RWPE2 (cell line): Measurements from ENCODE around the gene DDA1.
"Not testable (repeated sequence)": the region's sequence is repeated elsewhere in the genome, so short reads cannot be mapped to it uniquely, and the experiment has no call there.

Experiments used
- ATAC-seq: fragments of 200-7000 bp; cut with Tn5 transposase; 3 replicates; pipeline ENCODE4 v1.9.1; 2021; ENCODE audit warnings: low read depth
- DNase-seq: peaks from one replicate; pipeline ENCODE4 v3.0.0-alpha.2; 2020; ENCODE audit warnings: low spot score
- H3K27ac ChIP-seq: fragments of 450-650 bp; 2 replicates; pipeline ENCODE4 v1.5.1; 2017; ENCODE audit warnings: mild to moderate bottlenecking; ENCODE audit not compliant: poor library complexity, severe bottlenecking
- H3K27me3 ChIP-seq: fragments of 250-450 bp; sonication (Bioruptor Pico); 2 replicates; pipeline ENCODE4 v1.5.1; 2021; ENCODE audit warnings: mild to moderate bottlenecking, moderate library complexity; ENCODE audit not compliant: insufficient read depth, poor library complexity, severe bottlenecking
- H3K36me3 ChIP-seq: fragments of 250-450 bp; sonication (Bioruptor Pico); 2 replicates; pipeline ENCODE4 v1.5.1; 2020; ENCODE audit warnings: low read depth, mild to moderate bottlenecking, moderate library complexity
- H3K4me1 ChIP-seq: fragments of 250-450 bp; sonication (Bioruptor Pico); 2 replicates; pipeline ENCODE4 v1.5.1; 2021; ENCODE audit warnings: mild to moderate bottlenecking, moderate library complexity; ENCODE audit not compliant: insufficient read depth, poor library complexity, severe bottlenecking
- H3K4me3 ChIP-seq: fragments of 250-450 bp; sonication (Bioruptor Pico); 2 replicates; pipeline ENCODE4 v1.5.1; 2021; ENCODE audit warnings: mild to moderate bottlenecking, moderate library complexity; ENCODE audit not compliant: severe bottlenecking
- H3K9me3 ChIP-seq: fragments of 250-450 bp; sonication (Bioruptor Pico); 2 replicates; pipeline ENCODE4 v1.5.1; 2021; ENCODE audit warnings: mild to moderate bottlenecking, moderate library complexity; ENCODE audit not compliant: severe bottlenecking
- CTCF ChIP-seq: fragments of 450-650 bp; IDR thresholded peaks from one replicate; pipeline ENCODE4 v1.5.1; 2017; ENCODE audit warnings: mild to moderate bottlenecking, moderate library complexity; ENCODE audit not compliant: poor library complexity, severe bottlenecking

DDA1 gene

GRCh38 chr19:17294051-17294891, 15.1 kb upstream of the DDA1 start:
- H3K4me3 ChIP-seq, result no peak overlapping the region

GRCh38 chr19:17295551-17295950, 13.8 kb upstream of the DDA1 start:
- Histone ChIP-seq H3K27ac (peak overlapping the region; percentile 57), H3K36me3 (peaks cover 22% of the 10 kb centered on the region)
- ATAC-seq, DNase-seq, H3K9me3 ChIP-seq, H3K4me3 ChIP-seq, H3K27me3 ChIP-seq, H3K4me1 ChIP-seq: not testable (repeated sequence)

More at GRCh38 chr19:17294051-17294891, 15.1 kb upstream of the DDA1 start:
- Histone ChIP-seq H3K9me3 (no peaks in the 10 kb centered on the region), H3K27ac (no peak overlapping the region), H3K27me3 (no peaks in the 10 kb centered on the region), H3K36me3 (peaks cover 22% of the 10 kb centered on the region), H3K4me1 (peaks cover 7% of the 10 kb centered on the region)
- ATAC-seq (no peak), DNase-seq (no peak)
- no peak for TF ChIP-seq CTCF

- no peak for DNase-seq
- ATAC-seq, result peak; percentile 15; the same call in 1 of the 3 replicates
- peak overlapping the region; percentile 57 for H3K27ac ChIP-seq
Observed at GRCh38 chr19:17296273-17296672, 13.1 kb upstream of the DDA1 start.

DNA sequence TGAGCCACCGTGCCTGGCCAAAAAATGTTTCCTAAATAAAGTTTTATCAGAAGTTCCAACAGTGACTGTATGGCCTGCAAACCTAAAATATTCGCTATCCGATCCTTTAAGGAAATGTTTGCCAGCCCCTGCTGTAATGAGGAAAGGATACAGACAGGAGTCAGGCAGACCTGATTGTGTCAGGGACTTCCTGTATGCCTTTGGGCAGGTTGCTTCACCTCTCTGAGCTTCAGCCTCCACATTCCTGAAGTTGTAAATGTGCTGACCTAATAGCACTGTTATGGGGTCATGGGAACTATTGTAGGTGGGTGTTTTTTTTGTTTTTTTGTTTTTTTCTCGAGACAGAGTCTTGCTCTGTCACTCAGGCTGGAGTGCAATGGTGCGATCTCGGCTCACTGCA, 12.4 kb upstream of the DDA1 start:
- peaks cover 22% of the 10 kb centered on the region for H3K36me3 ChIP-seq
- peak overlapping the region; percentile 57 for H3K27ac ChIP-seq

More at GRCh38 chr19:17296273-17296672, 13.1 kb upstream of the DDA1 start:
- Histone ChIP-seq H3K36me3 (peaks cover 22% of the 10 kb centered on the region), H3K4me1 (peaks cover 7% of the 10 kb centered on the region), H3K27me3 (no peaks in the 10 kb centered on the region), H3K9me3 (no peaks in the 10 kb centered on the region), H3K4me3 (no peak overlapping the region)
- peak; percentile 58 for TF ChIP-seq CTCF

More for the DNA sequence above, 12.4 kb upstream of the DDA1 start:
- no peak for DNase-seq
- Histone ChIP-seq H3K4me1 (peaks cover 7% of the 10 kb centered on the region), H3K4me3 (no peak overlapping the region), H3K9me3 (no peaks in the 10 kb centered on the region), H3K27me3 (no peaks in the 10 kb centered on the region)
- peak; percentile 12; the same call in 1 of the 3 replicates for ATAC-seq
- no peak for TF ChIP-seq CTCF
